Middle frontal gyrus (tissue), 1 donor: ENCODE data around the gene HBD.
"Not testable (repeated sequence)": the region's sequence is repeated elsewhere in the genome, so short reads cannot be mapped to it uniquely, and the experiment has no call there.

ENCODE experiments used
- DNase-seq: peaks from one replicate; pipeline ENCODE4 v3.0.0-alpha.2; 2015; ENCODE audit warnings: low spot score; ENCODE audit errors: extremely low spot score

Gene HBD

DNA sequence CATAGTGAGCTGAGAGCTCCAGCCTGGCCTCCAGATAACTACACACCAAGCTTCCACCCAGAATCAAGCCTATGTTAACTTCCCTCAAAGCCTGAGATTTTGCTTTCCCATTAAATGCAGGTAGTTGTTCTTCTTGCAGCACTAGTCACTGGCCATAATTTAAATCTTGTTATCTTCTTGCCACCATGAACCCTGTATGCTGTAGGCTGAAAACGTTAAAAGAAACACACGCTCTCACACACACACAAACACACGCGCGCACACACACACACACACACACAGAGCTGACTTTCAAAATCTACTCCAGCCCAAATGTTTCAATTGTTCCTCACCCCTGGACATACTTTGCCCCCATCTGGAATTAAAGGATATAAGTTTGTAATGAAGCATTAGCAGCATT lies 19.2 kb upstream of the HBD start:
- not testable (repeated sequence) for DNase-seq

GRCh38 chr11:5252919-5253265 lies 18.6 kb upstream of the HBD start:
- DNase-seq: no peak

DNA sequence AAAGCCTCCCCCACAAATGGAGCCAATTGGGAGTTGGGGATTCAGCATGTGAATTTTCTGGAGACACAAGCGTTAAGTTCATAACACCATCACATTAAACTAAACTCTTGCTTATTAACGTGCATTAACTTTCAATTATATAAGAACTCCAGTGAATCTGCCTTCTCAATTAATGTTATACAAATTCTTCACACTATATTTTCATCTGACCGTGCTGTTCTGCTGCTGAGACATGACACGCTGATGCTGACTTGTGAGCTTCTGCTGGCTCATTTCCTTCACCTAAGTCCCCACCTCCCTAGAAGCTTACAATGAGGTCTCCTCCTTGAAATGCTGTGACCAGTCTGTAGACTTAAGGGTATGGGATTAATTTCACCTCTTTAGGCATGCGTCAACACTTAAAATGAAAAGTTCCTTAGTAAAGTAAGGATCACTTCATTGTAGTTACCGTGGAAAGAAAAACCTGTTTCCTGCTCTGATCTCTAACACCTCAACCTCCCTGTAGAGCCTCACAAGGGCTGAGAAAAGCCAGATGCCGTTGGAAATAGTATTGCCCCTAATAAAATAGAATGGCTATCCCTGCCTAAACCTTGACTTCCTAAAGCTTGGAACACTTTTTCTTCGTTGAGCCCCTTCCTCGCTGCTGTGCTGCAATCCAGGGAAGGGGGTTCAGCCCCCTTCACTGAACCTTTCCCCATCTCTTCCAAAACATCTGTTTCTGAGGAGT lies 18.1 kb upstream of the HBD start:
- DNase-seq: no peak

- DNase-seq: no peak
These were observed 17.5 kb upstream of the HBD start for GRCh38 chr11:5251746-5252145.

DNA sequence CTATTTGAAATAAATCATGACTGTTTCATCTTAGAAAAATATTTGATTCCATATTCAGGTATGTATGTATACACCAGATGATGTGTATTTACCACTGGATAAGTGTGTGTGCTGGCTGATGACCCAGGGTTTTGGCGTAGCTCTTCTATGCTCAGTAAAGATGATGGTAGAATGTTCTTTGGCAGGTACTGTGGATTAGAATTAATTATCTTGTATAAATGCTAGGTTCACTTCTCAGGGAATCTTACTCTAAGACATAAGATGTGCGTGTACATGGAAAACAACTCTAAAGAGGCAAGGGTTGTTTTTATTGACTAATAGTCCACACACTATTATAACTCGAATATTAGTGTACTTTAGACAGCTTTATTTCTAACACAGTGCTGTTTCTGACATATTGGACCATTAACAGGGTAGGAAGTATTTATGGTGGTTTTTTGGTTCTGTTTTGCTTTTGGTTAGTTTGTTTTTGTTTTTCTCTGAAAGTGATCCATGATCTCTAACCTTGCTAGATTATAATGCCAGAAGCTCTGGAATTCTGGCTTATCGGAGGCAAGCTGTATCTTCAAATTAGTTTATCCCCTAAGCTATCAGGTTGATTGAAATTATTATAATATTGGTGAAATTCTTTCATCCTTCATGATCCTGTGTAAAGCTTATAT lies 16.4 kb upstream of the HBD start:
- no peak for DNase-seq

GRCh38 chr11:5249807-5250396 lies 15.6 kb upstream of the HBD start, which contains the start of gene HBG1:
Gene HBG1 (minus strand): TSS chr11:5249857. CDS start chr11:5249804, 53 bp downstream.
- DNase-seq: not testable (repeated sequence)

DNA sequence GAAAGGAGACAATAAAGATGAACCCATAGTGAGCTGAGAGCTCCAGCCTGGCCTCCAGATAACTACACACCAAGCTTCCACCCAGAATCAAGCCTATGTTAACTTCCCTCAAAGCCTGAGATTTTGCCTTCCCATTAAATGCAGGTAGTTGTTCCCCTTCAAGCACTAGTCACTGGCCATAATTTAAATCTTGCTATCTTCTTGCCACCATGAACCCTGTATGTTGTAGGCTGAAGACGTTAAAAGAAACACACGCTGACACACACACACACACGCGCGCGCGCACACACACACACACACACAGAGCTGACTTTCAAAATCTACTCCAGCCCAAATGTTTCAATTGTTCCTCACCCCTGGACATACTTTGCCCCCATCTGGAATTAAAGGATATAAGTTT lies 14.2 kb upstream of the HBD start:
- DNase-seq: not testable (repeated sequence)

- no peak for DNase-seq
These were observed 13.3 kb upstream of the HBD start for GRCh38 chr11:5247472-5248192.

GRCh38 chr11:5246772-5247471 lies 12.6 kb upstream of the HBD start:
- no peak for DNase-seq

DNA sequence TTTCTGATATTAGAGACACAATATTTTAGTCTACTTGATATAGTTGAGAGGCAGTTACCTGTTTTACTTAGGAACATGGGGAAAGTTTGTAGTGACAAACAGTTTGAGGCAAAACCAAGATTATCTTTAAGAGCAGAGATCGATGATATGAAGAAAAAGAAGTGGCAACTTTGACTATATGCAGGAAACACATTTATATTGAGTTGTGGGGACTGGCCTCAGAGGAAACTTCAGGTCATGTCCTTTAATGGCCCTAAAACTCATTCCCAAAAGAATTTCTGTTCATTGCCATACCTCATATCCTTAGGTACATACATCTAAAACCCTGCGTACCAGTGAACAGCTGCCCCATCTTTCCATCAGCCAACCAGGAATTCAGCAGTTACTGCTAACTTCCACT lies 10.9 kb upstream of the HBD start:
- no peak for DNase-seq

- no peak for DNase-seq
These were observed 9.5 kb upstream of the HBD start for GRCh38 chr11:5243816-5244180.

DNA sequence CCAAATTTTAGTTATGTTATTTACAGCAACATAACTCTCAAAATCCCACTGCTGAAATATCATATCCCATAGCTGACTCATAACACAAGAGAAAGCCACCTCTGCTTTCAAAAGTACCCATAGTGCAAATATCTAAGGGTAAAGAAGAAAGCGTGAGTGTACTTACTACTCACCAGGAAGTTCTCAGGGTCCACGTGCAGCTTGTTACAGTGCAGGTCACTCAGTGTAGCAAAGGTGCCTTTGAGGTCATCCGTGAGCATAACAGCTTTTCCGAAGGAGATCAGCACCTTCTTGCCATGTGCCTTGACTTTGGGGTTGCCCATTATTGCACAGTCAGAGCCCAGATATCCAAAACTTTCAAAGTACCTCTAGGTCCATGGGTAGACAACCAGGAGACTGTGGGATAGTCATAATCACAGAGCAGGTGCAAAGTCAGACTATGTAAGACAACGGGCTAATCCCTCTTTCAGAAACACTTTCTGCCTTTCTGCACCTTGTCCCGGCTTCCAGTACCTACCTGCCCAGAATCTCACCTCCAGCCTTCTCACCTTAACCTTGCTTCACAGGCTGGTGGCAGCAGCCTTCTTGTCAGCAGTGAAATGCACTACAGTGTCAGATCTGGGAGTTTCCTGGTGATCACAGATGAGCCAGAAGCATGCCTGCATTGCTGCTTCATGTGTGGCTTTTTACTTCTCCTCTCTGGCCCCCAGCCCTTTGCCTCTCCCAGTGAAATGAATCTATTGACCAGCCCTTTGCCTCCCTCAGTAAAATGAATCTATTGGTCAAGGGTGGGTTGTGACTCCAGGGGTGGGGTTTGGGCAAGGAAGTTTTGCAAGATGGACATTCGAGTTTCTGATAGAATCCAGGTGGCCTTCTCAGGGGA lies 8.9 kb upstream of the HBD start:
- no peak for DNase-seq

- DNase-seq: no peak
These were observed 7.9 kb upstream of the HBD start for GRCh38 chr11:5242208-5242607.

GRCh38 chr11:5241458-5241857 lies 7.2 kb upstream of the HBD start:
- no peak for DNase-seq

DNA sequence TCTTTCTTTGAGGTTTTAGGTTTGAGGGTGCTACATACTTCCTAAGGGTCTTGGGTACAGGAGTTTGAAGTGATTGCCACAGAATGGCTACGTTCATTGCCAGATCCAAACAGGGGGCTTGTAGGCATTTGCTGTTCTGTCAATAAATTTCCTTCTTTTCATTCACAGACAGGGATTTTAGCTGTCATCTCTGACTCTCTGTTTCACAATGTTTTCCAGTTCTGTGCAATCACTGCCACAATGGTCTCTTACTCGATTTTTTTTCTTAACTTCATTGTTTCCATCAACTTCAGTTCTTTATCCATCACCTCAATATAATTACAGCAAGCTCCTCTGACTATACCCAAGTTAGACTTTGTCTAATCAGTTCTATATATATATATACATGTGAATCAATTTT lies 6.2 kb upstream of the HBD start:
- DNase-seq: no peak

GRCh38 chr11:5240056-5240455 lies 5.8 kb upstream of the HBD start:
- no peak for DNase-seq

- no peak for DNase-seq
These were observed 4.8 kb upstream of the HBD start for GRCh38 chr11:5239046-5239445.

GRCh38 chr11:5238486-5238885 lies 4.2 kb upstream of the HBD start:
- no peak for DNase-seq

DNA sequence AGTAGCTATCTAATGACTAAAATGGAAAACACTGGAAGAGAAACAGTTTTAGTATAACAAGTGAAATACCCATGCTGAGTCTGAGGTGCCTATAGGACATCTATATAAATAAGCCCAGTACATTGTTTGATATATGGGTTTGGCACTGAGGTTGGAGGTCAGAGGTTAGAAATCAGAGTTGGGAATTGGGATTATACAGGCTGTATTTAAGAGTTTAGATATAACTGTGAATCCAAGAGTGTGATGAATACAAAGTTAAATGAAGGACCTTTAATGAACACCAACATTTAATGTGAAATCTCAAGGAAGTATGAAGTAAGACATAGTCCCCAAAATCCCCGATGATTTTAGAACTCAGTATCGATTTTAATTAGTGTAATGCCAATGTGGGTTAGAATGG lies 3.1 kb upstream of the HBD start:
- no peak for DNase-seq

GRCh38 chr11:5235364-5236095 lies 1.2 kb upstream of the HBD start:
- no peak for DNase-seq
